GM21737 (cell line): ENCODE data around the gene CALM3.

Experiments used
- ATAC-seq: cut with Tn5 transposase; IDR thresholded peaks from one replicate; pipeline ENCODE4 v1.9.1; 2021; ENCODE audit warnings: mild to moderate bottlenecking, moderate library complexity; ENCODE audit not compliant: unreplicated experiment

CALM3 gene

DNA sequence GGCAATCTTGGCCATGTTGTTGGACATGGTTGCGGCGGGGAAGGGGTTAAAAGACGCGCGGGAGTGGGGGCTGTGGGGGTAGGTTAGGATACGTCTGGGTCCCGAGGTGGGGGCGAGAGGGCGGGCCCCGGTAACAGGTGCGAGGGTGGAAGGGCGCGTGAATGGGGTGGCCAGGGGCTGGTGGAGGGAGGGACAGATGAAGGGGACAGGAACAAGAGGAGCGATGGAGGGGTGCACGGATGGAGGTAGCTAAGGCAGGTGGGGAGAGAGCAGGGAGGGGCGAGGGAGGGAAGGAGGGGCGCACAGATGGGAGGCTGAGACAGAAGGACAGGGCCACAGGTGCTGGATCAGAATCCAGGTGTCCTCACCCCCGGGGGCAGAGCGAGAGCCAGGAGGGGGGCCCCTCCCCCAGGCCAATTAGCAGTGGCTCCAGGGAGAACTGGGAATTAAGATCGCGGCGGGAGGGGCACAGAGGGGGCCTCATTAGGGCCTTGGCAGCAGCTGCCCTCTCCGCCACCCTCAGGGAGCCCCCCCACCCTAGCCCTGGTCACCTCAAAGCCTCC, 33.6 kb downstream of the CALM3 start:
- ATAC-seq: no peak

DNA sequence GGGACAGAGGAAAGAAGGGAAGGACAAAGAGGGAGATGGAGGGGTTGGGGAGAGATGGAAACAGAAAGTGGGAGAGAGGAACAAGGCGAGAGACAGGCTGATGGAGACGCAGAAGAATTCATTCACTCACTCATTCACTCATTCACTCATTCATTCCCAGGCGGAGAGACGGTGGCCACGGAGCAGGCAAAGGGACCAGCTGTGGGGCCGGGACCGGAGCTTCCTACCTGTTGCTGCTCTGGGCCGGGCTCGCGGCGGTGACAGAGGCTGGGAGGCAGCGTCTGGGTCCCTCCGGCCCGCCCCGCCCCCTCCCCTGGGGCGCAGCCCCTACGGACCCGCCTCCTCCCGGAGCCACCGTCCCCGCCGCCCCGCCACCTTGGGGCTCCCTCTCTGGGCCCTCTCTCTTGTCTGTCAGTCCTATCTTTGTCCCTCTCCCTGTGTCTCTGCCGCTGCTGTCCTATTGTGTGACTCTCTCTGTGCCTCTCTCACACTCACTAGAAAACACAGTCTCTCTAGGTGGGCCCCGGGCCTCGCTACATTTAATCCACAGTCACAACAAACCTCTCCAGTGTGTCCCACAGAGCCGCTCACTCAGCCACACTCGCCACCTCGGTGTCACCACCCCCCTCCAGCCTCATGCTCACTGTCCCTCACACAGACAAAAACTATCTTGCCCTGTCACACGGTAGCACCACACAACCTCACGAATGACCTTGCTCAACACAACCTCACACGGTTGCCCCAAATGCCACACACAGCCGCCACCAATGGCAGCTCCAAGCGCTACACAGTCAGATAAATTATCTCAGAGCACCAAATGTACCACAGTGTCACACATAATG, 35.0 kb downstream of the CALM3 start, which contains the start of gene GNG8:
GNG8 (minus strand) TSS at position 283 of the 842 bp plus-strand sequence. CDS start 1,520 bp downstream, outside the sequence.
- ATAC-seq: no peak

DNA sequence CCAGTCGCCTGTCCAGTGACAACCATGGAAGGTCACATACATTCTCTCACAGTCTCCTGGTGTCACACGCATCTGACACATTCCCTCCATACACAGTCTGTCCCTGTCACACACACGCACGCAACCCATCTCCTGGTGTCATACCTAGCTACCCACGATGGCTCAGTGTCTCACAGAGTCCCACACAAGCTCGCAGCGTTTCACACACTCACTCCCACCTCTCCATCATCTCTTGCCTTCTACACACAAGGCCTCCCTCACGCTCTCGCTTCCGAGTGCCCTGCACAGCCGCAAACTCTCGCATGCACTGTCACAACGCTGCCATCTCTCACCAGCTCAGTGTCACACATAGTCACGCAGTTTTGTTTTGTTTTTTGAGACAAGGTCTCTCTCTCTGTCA, 36.1 kb downstream of the CALM3 start:
- no peak for ATAC-seq

DNA sequence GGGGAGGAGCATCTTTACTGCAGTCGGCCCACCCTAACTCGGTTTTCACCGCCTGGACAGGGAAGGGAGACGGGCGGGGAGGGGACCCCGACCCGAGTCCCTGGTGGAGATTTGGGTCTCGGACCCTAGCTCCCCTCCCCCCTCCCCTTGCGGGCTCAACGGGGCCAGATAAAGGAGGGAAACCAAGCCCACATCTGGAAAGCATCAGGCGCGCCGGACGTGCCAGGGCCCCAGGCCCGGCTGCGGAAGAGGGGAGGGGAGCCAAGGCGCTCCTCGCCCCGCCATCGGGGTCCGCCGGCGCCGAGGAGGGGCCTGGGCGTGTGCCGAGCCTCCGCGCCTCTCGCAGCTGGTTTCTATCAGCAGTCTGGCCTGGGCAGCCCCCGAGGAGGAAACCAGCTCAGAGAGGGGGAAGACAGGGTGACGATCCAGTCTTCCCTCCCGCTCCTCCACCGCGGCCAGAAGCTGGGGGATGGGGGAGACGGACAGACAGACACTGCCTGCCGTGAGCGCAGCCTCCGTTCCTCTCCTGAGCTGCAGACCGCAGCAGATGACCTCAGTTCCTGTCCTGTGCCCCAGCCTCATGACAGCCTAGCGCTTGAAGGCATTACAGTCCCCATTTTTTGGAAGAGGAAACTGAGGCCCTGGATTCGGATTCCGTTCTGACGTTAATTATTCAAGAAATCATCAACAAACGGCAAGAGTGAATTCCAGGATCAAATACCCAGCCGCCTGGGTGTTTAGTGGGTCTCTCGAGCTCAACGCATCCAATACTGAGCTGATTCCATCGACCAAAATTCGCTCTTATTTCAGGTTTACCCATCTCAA, 38.4 kb downstream of the CALM3 start:
- peak; percentile 16 for ATAC-seq

DNA sequence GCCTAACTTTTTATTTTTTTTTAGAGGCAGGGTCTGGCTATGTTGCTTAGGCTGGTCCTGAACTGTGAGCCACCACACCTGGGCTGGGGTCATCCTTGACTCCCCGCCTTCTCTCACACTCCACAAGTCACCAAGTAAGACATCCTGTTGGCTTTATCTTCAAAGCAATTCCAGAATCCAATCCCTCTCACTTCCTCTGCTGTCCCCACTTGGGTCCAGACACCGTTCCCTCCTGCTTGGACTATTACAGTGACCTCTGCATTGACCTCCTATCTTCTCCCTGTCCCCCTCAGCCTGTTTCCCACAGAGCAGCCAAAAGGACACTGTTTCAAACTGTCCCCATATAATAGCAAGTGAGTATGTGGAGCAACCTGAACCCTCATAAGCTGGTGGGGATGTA, 39.5 kb downstream of the CALM3 start:
- no peak for ATAC-seq

DNA sequence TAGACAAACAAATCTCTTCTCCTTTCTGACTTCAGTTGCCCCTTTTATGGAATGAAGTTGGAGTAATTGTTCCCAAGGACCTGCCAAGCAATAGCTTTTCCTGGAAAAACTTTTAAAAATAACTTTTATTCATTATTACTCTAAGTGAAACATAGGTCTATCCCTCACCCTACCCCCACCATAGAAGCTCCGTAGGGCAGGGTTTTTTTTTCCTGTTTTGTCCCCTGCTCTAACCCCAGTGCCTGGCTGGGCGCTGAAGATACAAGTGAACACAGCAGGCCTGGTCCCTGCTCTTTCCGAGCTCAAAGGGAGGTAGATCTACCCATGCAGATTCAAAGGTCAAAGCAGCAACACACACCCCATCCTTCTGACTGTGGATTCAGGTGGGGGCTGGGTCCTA, 43.6 kb downstream of the CALM3 start:
- ATAC-seq: no peak

DNA sequence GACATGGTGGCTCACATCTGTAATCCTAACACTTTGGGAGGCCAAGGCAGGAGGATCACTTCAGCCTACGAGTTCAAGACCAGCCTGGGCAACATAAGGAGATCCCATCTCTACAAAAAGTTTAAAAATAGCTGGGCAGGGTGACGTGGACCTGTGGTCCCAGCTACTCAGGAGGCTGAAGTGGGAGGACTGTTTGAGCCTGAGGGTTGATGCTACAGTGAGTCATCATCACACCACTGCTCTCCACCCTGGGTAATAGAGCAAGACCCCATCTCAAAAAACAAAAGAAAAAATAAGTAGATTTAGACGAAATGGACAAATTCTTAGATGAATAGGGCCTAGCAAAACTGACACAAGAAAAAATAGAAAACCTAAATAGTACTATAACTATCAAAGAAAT, 45.3 kb downstream of the CALM3 start:
- no peak for ATAC-seq

DNA sequence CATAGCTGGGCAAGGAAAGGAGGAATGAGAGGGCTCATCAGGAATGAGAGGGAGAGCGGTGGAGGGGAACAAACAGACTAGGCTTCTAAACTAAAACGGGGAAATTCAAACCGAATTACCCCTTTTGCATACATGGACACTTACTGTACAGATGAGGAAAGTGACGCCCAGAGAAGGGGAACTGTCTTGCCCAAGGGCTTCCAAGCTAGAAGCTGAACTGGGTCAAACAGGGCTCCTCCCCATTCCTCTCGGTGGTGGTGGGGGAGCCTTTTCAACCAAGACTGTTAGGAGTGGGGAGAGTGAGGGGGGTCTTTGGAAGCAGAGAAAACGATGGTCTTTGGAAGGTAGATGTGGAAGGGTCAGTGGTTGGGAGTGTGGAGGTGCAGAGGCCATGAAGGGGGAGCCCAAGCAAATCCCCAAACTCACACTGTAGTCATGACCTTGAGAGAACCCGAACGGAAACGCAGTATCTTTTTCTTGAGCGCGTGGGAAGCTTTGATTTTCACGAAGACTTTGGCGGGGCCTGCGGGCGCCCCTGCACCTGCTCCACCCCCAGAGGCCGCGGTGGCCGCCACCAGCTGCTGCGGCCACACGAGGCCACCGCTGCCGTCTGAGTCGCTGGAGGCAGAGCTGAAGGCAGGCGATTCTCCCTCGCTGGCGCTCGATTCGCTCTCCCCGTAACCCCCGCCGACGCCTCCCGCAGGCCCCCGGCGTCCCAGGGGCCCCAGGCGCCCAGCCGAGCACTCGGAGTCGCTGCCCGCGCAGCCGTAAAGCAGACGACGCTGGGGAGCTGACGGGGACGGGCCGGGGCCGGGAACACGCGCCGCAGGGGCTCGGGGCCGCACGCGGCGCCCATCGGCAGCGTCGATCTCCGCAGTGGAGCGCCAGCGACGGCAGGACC, 47.2 kb downstream of the CALM3 start:
- ATAC-seq: no peak

DNA sequence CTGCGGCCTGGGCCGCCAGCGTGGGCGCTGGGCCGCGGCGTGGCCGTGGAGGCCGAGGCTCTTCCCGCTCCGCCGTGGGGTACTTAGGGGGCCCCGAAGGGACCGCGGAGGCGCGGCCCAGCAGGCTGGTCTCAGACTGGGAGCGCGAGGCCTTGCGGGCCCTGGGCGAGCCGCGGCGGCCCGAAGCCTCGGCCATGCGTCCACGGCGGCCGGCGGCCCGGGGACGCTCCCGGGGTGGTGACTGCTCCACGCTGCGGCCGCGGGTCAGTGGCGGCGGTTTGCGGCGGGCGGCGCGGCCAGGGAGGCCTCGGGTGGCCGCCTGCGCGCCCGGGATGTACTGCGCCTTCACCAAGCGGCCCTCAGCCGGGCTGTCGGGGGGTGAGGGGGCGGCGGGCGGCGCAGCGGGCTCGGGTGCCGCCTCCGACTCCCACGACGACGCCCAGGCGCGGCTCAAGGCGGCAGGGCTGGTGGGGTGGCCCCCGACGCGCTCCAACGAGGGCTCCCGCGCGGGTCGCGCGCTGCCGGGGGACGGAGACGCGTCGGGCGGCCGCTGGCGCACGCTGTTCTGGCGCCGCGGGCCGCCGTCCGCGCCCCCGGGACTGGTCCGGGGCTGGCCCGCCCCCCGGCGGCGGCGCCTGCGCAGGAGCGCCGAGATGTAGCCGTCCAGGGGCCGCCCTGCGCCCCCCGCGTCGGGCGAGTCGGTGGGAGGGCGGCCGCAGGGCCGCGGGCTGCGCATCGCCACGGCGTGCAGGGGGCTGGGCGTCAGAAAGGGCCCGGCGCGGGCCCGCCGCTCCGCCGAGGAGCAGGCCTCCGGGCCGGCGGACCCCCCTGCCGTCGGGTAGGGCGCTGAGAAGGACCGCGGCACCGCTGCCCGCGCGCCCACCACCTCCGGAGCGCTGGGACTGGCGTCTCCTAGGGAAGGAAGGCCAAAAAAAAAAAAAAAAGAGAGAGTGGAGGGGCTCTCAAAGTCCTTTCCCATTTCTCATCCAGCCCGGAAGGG, 48.1 kb downstream of the CALM3 start:
- no peak for ATAC-seq

DNA sequence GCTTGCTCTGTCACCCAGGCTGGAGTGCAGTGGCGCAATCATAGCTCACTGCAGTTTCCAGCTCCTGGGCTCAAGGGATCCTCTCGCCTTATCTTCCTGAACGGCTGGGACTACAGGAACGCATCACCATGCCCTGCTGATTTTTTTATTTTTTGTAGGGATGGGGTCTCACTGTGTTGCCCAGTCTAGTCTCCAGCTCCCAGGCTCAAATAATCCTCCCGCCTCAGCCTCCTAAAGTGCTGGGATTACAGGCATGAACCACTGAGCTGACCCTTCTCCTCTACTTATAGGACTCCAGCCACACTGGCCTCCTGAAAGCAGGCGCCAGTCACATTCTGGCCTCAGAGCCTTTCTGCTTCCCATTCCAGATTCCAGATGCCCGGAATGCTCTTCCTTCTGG, 49.3 kb downstream of the CALM3 start:
- ATAC-seq: no peak

DNA sequence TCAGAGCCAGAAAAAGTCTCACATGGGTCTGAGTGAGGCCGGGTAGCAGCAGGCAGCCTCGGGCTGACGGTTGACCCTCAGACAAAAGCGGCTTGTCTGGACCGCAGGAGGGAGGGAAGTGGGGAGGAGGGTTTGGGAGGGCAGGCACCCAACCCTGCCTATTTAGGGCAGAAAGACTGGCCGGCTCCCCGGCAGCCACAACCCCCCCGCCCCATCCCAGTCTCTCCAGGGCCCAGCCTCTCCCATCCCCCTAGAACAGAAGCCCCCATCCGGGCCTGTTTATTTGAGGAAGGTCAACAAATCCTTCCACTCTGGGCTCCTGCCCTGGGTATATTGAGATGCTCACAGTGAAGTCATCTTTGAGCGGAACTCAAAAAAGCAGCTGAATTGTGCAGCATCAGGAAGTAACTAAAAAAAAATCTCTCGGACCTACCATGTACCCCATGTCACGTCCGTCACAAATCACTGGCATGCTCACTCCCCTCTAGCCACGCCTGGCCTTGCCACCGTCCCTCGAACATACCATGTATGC, 53.6 kb downstream of the CALM3 start:
- no peak for ATAC-seq

DNA sequence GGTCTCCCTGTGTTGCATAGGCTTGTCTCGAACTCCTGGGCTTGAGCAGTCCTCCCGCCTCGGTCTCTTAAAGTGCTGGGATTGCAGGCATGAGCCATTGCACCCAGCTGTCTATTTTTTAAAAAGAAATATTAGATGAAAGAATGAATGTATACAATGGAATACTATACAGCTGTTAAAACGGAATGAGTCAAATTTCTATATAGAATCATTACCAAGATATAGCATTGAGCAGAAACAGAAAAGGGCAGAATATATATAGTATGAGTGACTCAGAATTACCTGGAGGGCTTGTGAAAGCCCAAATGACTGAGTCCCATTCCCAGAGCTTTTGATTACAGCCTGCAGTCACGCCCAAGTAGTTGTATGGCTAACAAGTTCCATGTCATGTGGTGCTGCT, 55.4 kb downstream of the CALM3 start:
- no peak for ATAC-seq

DNA sequence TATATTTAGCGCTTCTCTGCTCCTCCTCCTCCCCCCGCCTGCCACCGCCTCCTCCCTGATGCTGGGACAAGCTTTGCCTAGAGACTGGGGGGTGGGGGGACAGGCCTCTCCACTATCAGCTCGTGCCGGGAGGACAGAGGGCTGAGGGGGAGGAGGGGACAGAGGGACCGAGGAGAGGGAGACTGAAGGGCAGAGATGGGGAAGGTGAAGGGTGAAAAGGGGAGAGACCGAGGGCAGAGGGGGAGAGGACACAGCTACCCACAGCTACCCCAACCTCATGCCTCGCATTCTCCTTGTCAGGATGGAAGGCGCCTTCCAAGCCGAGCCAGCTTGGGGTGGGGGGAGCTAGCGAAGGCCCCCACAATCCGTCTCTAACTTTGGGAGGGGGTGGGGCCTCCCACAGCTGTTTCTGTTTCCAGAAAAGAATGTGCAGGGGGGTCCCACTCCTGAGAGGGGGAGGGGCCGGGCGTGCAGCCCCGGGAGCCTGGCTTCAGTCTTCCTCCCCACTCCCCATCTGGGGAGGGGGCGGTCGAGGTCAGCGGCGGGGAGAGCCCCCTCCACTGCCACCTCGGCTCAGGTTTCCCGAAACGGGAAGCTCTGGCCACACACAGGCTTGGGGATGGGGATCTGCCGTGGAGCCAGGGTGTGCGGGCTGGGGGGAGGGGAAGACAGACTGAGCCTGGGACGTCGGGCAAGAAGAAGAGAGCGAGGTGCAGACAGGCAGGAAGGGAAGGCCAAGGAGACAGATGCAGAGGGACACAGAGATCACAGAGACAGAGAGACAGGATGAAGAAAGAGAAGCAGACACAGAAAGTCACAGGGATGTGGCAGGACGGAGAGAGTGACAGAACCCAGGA, 58.2 kb downstream of the CALM3 start:
- no peak for ATAC-seq

DNA sequence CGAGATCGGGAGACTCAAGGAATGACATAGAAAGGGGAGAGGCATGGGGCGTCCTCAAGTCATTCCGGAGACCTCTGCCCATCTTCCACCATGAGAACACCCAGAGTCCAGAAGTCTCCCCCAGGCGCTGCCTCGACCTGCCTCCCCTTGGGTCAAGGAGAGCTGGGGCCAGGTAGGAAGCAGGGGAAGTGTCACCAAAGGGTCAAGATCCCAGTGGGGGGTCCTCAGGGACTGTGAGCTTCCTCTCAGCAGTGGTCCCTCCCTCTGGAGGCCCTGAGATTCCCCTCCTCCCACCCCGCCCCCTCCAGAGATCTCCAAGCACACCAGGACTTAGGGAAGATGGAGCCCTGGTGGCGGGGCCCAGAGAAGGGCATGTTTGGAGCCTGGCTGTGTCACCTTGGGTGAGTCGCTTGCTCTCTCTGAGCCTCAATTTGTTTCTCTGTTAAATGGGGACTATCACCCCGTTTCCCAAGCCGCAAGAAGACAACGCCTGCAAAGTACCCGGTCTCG, 58.9 kb downstream of the CALM3 start:
- no peak for ATAC-seq
